ENCODE results near the gene LDHD. TPM values are rescaled to one million over a fixed set of nuclear protein-coding genes. Genes with fewer than 3 reads are reported as not detected.

LDHD gene
- total and polyA plus RNA-seq, 7 experiments from 2014 or later = 0.31 to 2.7 (median 0.46) TPM; not detected in 1

DNA sequence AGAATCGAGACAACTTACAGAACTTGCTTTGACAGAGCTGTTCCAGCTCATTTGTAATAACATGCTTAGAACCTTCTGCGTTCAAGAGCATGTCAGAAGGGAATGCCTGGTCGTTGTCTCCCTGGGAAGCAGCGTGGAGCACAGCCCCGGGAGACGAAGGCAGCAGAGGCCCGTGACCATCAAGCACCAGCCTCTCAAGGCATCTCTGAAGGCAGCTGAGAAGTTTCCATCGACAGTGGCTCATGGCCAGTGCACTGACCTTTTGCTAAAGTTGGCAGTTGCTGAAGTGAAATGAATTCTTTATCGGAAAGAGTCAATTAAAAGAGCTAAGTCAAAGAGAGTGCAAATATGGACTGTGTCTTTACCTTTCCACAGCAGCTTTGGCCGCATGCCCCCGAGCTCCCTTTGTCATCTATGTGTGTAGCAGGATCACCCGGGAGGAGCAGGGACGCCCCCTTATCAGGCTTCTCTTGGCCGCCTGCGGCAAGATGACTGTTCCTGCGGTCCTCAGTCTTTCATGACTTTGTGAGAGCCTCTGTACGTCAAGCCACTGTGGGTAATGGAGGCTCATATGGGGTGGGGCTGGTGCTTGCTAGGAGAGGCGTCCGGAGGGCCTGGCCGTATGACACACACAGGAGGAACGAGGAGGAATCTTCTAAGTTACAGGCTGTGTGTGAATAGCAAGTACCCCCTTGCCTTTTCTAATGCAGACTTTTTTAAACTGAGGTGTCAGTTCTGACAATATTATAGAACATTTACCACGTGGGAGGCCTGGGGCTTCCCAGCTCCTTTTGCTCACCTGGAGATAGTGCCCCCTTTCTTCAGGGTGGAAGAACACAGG is 54.2 kb downstream of the LDHD start:
- CTCF ChIA-PET = interaction anchor here (0.9 kb wide), 1 partner anchor 410 kb away, joined by 3 read pairs; no protein-coding TSS in a partner anchor
- intact Hi-C loops (cut with micrococcal nuclease) = no loop called here
- no peak overlapping the region for H3K4me3 ChIP-seq (ENCODE audit: low read length)
- H3K27me3 ChIP-seq (ENCODE audit: control insufficient read depth in 2 of 2, insufficient read depth in 2 of 2, low read length in 2 of 2) = no peaks in the 10 kb centered on the region
- Mint-ChIP-seq H3K27me3 (no peaks in the 10 kb centered on the region), H3K36me3 (peaks cover 0 to 14% (median 0%) of the 10 kb centered on the region in 5 donors), H3K4me1 (peaks cover 17 to 61% (median 45%) of the 10 kb centered on the region in 7 donors), H3K27ac (peak overlapping the region in 8 of 9 donors; percentile 36 to 87 (median 70)), H3K4me3 (peak overlapping the region in 7 of 10 donors; percentile 2 to 61 (median 19)), H3K9me3 (no peaks in the 10 kb centered on the region)
- POLR2A ChIA-PET = interaction anchor here (0.5 to 1.6 kb wide), 3 partner anchors 10 to 237 kb away, joined by 3 to 4 read pairs (median 4); no protein-coding TSS in a partner anchor
- peaks cover 5 to 20% of the 10 kb centered on the region in 2 donors for H3K4me1 ChIP-seq (ENCODE audit: control insufficient read depth in 2 of 2, insufficient read depth in 2 of 2, low read length in 2 of 2)
- no peaks in the 10 kb centered on the region for H3K36me3 ChIP-seq (ENCODE audit: control insufficient read depth in 2 of 3, insufficient read depth in 3 of 3, low read length in 3 of 3)
- no peaks in the 10 kb centered on the region for H3K9me3 ChIP-seq (ENCODE audit: control insufficient read depth in 2 of 3, low read length in 3 of 3)
- no peak overlapping the region for H3K27ac ChIP-seq (ENCODE audit: low read depth, low read length)
- DNase-seq = no peak
- no peak for ATAC-seq

Other genes starting within 250 kb of the LDHD start
- gene WDR59, start 131.7 kb downstream of the LDHD start, total RNA-seq = 100 to 1,000 TPM in 2 of 5 experiments, 10 to 100 TPM in 3; 82.7 to 130 (median 84.7) TPM
- gene WDR59, start 131.7 kb downstream of the LDHD start, polyA plus RNA-seq = 10 to 100 TPM; 11.6 to 13.2 TPM
- 10 to 100 TPM in 1 of 5 experiments, 1 to 10 TPM in 4; 1.8 to 27.9 (median 2.6) TPM for gene ZNRF1, start 117.8 kb downstream of the LDHD start, total RNA-seq
- 1 to 10 TPM; 1.2 to 1.4 TPM for gene ZNRF1, start 117.8 kb downstream of the LDHD start, polyA plus RNA-seq
- gene ZFP1, start 31.7 kb upstream of the LDHD start, total RNA-seq = 10 to 100 TPM in 3 of 5 experiments, 1 to 10 TPM in 2; 8.6 to 13.4 (median 10.1) TPM
- gene ZFP1, start 31.7 kb upstream of the LDHD start, polyA plus RNA-seq = 10 to 100 TPM; 20.5 to 22.5 TPM
- not detected for gene CTRB2, start 90.4 kb upstream of the LDHD start, total RNA-seq
- not detected for gene CTRB2, start 90.4 kb upstream of the LDHD start, polyA plus RNA-seq
- gene CTRB1, start 102.2 kb upstream of the LDHD start, total RNA-seq = not detected
- not detected for gene CTRB1, start 102.2 kb upstream of the LDHD start, polyA plus RNA-seq
- gene BCAR1, start 134.8 kb upstream of the LDHD start, total RNA-seq = not detected
- gene BCAR1, start 134.8 kb upstream of the LDHD start, polyA plus RNA-seq = not detected

Measured in naive thymus-derived CD4-positive, alpha-beta T cell (primary cell).